Colonic mucosa (tissue), 4 donors: ENCODE results near the gene TBCD. TPM values are rescaled to one million over a fixed set of nuclear protein-coding genes. Genes with fewer than 3 reads are reported as not detected.

Experiments
- DNase-seq: peaks from one replicate; pipeline ENCODE4 v3.0.0-alpha.2; 2020
- H3K27ac ChIP-seq: fragments of 200-600 bp; one replicate; pipeline ENCODE4 v1.8.0; 2021
- H3K27me3 ChIP-seq: fragments of 200-600 bp; one replicate; pipeline ENCODE4 v1.8.0; 2021
- H3K36me3 ChIP-seq: fragments of 200-600 bp; one replicate; pipeline ENCODE4 v1.8.0; 2021
- H3K4me1 ChIP-seq: fragments of 200-600 bp; one replicate; pipeline ENCODE4 v1.8.0; 2021; ENCODE audit warnings: mild to moderate bottlenecking
- H3K4me3 ChIP-seq: fragments of 200-600 bp; one replicate; pipeline ENCODE4 v1.8.0; 2021
- H3K9ac ChIP-seq, 2 donors: one replicate each; pipeline ENCODE4 v1.7.0; 2013; ENCODE audit warnings: control low read depth in 2 of 2, low read depth in 2 of 2, low read length in 2 of 2
- H3K9me3 ChIP-seq: fragments of 200-600 bp; one replicate; pipeline ENCODE4 v1.8.0; 2021
- intact Hi-C: fragments of 100-400 bp; cut with DNase I; formaldehyde crosslinking; loops from one replicate; pipeline ENCODE4 v1.14.1; 2022
- total RNA-seq, 2 donors: library from RNA; stranded (reverse); fragmentation: NEBNext Ultra II Directional in 1 of 2; extraction: Animal tissue kit (Norgen Biotek cat#: 25700) in 1 of 2; gene quantifications; one replicate each; pipeline ENCODE4 v1.2.1, GENCODE V29; 2021
- TF ChIP-seq, protein P1 (sequence below): fragments of 200-600 bp; IDR thresholded peaks from one replicate; pipeline ENCODE4 v1.8.0; 2022; ENCODE audit warnings: antibody characterized with exemption, mild to moderate bottlenecking
- donor health status: healthy.
- donor health status: DM: no; HTN: no; CAD: no.
- donor health status: DM: no; HTN: no; CAD: no.

Gene TBCD
- total RNA-seq, 2 donors from 2014 or later, result 49.2 to 101 TPM

DNA sequence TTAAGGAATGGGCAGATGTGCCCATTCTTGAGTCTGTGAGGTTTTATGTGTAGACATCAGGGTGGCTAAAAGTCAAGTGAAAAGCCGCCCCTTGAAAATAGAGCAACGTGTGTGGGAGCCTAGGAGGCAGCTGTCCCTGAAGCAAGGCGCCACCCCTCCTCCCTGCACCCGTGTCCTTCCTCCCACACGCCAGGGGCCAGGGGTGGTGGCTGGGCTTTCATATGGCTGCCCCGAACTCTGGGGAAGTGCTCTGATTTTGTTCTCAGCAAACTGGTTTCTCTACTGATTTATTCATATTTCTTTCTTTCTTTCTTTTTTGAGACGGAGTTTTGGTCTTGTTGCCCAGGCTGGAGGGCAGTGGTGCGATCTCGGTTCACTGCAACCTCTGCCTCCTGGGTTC lies 83.3 kb downstream of the TBCD start:
- Histone ChIP-seq H3K36me3 (no peaks in the 10 kb centered on the region), H3K4me1 (peaks cover 8% of the 10 kb centered on the region), H3K9ac (no peak overlapping the region), H3K27ac (no peak overlapping the region), H3K27me3 (no peaks in the 10 kb centered on the region), H3K4me3 (no peak overlapping the region), H3K9me3 (no peaks in the 10 kb centered on the region)
- DNase-seq, result no peak
- TF ChIP-seq, protein P1, sequence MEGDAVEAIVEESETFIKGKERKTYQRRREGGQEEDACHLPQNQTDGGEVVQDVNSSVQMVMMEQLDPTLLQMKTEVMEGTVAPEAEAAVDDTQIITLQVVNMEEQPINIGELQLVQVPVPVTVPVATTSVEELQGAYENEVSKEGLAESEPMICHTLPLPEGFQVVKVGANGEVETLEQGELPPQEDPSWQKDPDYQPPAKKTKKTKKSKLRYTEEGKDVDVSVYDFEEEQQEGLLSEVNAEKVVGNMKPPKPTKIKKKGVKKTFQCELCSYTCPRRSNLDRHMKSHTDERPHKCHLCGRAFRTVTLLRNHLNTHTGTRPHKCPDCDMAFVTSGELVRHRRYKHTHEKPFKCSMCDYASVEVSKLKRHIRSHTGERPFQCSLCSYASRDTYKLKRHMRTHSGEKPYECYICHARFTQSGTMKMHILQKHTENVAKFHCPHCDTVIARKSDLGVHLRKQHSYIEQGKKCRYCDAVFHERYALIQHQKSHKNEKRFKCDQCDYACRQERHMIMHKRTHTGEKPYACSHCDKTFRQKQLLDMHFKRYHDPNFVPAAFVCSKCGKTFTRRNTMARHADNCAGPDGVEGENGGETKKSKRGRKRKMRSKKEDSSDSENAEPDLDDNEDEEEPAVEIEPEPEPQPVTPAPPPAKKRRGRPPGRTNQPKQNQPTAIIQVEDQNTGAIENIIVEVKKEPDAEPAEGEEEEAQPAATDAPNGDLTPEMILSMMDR, result no peak
- intact Hi-C loops, result no loop called here

DNA sequence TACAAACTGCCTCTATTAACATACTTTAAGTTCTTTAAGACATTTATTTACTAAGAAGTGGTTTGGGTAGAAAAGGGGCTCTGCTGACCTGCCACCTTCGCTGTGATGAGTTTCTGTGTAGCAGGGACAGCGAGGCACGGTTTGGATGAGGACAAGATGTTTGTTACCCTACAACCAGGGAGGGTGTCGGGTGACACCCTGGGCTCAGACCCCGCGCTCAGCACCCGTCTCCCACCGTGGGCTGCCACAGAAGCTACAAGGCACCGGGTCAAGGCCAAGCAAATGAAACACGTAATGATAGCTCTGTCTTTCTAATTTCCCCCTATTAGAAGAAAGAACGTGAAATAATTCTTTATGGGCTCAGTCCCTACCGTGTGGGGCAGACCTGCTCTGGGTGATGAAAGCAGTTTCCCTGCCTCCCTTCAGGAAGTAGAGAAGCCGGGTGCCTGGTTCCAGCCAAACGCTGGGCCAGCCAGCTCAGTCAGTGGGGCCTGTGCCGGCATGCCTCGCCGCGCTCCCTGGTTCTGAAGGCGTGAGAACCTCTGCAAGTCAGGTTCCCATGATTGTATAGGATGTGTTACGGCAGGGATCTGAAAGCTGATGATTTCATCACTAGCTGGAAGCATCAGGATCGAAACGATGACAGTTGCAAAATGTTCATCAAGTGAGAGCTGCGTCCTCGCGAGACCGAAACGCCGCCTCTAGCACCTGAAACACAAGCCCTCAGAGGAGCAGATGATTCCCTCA lies 84.1 kb downstream of the TBCD start:
- intact Hi-C loops, result no loop called here
- Histone ChIP-seq H3K4me3 (no peak overlapping the region), H3K9ac (no peak overlapping the region), H3K36me3 (no peaks in the 10 kb centered on the region), H3K27ac (no peak overlapping the region), H3K9me3 (no peaks in the 10 kb centered on the region), H3K4me1 (peaks cover 8% of the 10 kb centered on the region), H3K27me3 (no peaks in the 10 kb centered on the region)
- TF ChIP-seq, protein P1, result no peak
- DNase-seq, result no peak

DNA sequence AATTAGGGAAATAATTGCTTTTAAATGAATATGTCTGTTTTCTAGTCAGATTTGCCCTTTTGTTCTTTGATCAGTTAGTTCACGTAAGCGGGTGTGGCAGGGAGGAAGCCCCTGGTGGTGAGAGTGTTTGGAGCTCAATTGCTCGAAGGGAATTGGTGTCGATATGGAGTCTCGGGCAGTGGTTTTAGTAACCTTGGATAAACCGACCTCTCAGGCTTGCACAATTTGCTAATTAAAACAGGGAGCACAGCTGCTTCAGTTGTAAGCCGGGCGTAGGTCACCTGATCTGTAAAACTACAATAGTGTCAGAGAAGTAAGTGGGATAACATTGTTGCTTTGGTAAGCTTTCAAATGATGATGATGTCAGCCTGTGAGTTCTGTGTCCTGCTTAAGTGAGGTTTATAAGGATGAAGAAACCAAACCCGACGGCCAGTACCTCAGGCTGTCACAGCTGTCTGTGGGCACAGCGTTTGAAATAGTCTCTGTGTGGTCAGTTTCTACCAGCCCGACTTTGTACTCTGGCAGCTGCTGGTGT lies 85.0 kb downstream of the TBCD start:
- intact Hi-C loops, result no loop called here
- no peaks in the 10 kb centered on the region for H3K36me3 ChIP-seq
- TF ChIP-seq, protein P1, result no peak
- peak overlapping the region in 1 of 2 donors; percentile 61 for H3K9ac ChIP-seq
- no peak overlapping the region for H3K4me3 ChIP-seq
- peak overlapping the region; percentile 84 for H3K27ac ChIP-seq
- H3K9me3 ChIP-seq, result no peaks in the 10 kb centered on the region
- no peak for DNase-seq
- H3K4me1 ChIP-seq, result peaks cover 8% of the 10 kb centered on the region
- H3K27me3 ChIP-seq, result no peaks in the 10 kb centered on the region

DNA sequence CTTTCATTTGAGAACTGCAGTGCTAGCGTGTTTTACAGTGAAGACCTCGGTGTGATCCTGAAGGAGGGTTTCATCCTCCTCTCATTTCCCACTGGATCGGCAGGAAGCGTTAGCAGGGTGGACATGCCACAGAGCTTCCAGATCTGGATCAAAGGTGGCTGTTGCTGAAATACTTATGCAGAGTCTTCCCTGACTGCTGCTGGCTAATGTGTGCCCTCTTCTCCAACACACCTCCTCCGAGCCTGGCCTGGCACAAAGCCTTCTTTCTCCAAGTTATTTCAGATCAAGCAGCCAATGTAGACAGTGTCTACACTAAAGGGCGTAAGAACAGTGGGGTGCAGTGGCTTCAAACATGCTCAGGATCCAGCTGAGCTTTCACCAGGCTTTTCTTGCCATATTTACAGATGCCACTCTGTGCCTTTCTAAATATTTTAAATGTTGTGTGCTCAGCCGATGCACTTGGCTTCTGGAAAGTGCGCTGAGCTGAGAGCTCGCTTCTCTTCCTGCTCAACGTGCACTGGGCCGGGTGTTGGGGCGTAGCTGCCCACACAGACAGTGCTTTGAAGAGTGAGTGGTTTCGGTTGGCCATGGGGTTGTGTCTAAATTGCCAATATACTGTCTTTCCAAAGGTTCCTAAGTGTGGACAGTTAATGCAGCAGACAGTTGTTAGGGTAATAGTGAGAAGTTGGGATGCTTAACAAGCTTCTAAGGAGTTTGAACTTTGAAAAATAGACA lies 85.9 kb downstream of the TBCD start:
- peak; percentile 57 for DNase-seq
- no peaks in the 10 kb centered on the region for H3K9me3 ChIP-seq
- intact Hi-C loops, result no loop called here
- TF ChIP-seq, protein P1, result no peak
- H3K4me1 ChIP-seq, result peaks cover 8% of the 10 kb centered on the region
- no peaks in the 10 kb centered on the region for H3K27me3 ChIP-seq
- peak overlapping the region in 1 of 2 donors; percentile 61 for H3K9ac ChIP-seq
- no peaks in the 10 kb centered on the region for H3K36me3 ChIP-seq
- H3K4me3 ChIP-seq, result no peak overlapping the region
- H3K27ac ChIP-seq, result peak overlapping the region; percentile 84

DNA sequence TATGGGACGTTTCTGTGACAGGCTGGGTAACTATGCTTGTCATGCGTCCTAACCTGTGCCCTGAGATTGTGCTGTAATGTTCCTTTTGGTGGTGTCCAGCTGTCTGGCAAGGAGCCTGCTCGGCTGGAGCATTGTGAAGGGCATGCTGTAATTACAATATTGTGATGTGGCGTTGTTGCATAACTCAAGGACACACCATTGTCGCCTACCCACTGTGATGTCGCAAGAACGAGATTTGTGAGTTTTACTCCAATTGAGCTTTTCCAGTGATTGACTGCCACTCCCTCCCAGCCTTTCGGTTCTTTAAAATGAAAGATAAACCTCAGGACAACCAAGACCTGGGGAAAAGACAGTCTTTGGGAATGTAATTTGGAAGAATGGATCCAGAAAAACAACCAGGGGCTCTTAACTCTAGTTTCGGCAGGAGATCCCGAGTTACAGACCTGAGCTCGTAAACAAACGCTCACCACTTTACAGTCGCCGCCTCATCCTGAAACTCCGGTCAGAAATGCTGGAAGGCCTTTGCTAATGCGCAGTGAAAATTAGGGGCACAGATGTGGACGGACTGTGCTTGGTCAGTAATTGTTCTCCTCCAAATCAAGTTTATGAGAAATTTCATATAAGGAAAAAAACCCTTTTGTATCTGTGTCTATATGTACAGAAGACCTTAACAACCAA lies 86.7 kb downstream of the TBCD start:
- H3K36me3 ChIP-seq, result no peaks in the 10 kb centered on the region
- TF ChIP-seq, protein P1, result no peak
- peak overlapping the region; percentile 33 to 61 for H3K9ac ChIP-seq
- peak overlapping the region; percentile 84 for H3K27ac ChIP-seq
- H3K4me3 ChIP-seq, result no peak overlapping the region
- peaks cover 8% of the 10 kb centered on the region for H3K4me1 ChIP-seq
- H3K27me3 ChIP-seq, result no peaks in the 10 kb centered on the region
- DNase-seq, result peak; percentile 86
- no peaks in the 10 kb centered on the region for H3K9me3 ChIP-seq
- intact Hi-C loops, result no loop called here
